Effector memory CD4-positive, alpha-beta T cell (primary cell): ENCODE results near the gene MS4A2.
"Not testable (repeated sequence)": the region's sequence is repeated elsewhere in the genome, so short reads cannot be mapped to it uniquely, and the experiment has no call there.

Experiments used
- DNase-seq, 3 donors: peaks; one replicate each; pipeline ENCODE4 v3.0.0-alpha.2; 2020
- H3K27ac ChIP-seq: 2 replicates; pipeline ENCODE4 v1.7.0; 2013; ENCODE audit warnings: mild to moderate bottlenecking, low read length, moderate library complexity; ENCODE audit not compliant: insufficient read depth, poor library complexity, severe bottlenecking
- H3K27me3 ChIP-seq: replicated peaks from 2 replicates; pipeline ENCODE4 v1.7.0; 2013; ENCODE audit warnings: mild to moderate bottlenecking, low read length; ENCODE audit not compliant: insufficient read depth, control insufficient read depth, poor library complexity, severe bottlenecking
- H3K36me3 ChIP-seq: 2 replicates; pipeline ENCODE4 v1.7.0; 2013; ENCODE audit warnings: mild to moderate bottlenecking, low read length, moderate library complexity; ENCODE audit not compliant: control insufficient read depth, insufficient read depth
- H3K4me1 ChIP-seq: 2 replicates; pipeline ENCODE4 v1.7.0; 2013; ENCODE audit warnings: low read length, mild to moderate bottlenecking; ENCODE audit not compliant: control insufficient read depth, insufficient read depth, poor library complexity, severe bottlenecking
- H3K4me3 ChIP-seq: 2 replicates; pipeline ENCODE4 v1.7.0; 2013; ENCODE audit warnings: low read length, low read depth, mild to moderate bottlenecking; ENCODE audit not compliant: insufficient read depth, poor library complexity, severe bottlenecking
- H3K9me3 ChIP-seq: 2 replicates; pipeline ENCODE4 v1.7.0; 2013; ENCODE audit warnings: mild to moderate bottlenecking, low read length, moderate library complexity; ENCODE audit not compliant: control insufficient read depth

The MS4A2 gene

DNA sequence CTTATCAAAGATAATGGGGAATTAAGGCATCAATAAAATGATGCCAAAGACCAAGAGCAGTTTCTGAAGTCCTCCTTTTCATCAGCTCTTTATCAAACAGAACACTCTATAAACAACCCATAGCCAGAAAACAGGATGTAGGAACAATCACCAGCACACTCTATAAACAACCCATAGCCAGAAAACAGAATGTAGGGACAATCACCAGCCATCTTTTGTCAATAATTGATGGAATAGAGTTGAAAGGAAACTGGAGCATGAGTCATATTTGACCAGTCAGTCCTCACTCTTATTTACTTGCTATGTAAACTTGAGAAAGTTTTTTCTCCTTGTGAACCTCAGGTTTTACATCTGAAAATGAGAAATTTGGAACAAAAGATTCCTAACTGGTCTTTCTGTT is 10.0 kb downstream of the MS4A2 start:
- no peak for DNase-seq
- Histone ChIP-seq H3K9me3 (no peaks in the 10 kb centered on the region), H3K36me3 (no peaks in the 10 kb centered on the region), H3K4me3 (no peak overlapping the region), H3K27me3 (no peaks in the 10 kb centered on the region), H3K27ac (no peak overlapping the region), H3K4me1 (no peaks in the 10 kb centered on the region)

DNA sequence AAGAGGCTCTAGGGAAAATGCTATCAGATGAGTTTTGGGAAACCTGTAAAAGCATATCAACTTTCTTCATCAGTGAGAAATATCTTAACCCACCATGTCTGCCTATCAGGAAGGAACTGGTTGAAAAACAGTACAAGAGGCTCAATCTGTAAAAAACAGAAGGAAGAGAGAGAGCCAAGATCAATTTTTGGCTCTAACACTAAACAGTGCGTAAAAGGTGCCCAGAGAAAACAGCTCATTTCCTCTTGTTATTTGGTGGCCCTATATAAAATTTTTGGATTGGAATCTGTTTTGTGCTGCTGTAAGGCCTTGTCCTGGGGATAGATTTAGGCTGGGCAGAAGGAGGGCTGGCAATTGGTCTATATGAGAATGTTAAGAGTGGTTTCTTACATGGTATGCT is 12.1 kb downstream of the MS4A2 start:
- Histone ChIP-seq H3K4me1 (no peaks in the 10 kb centered on the region), H3K9me3 (no peaks in the 10 kb centered on the region), H3K4me3 (no peak overlapping the region), H3K27me3 (no peaks in the 10 kb centered on the region), H3K36me3 (no peaks in the 10 kb centered on the region), H3K27ac (no peak overlapping the region)
- no peak for DNase-seq

GRCh38 chr11:60101368-60101767 is 12.9 kb downstream of the MS4A2 start:
- H3K27me3 ChIP-seq, DNase-seq, H3K4me3 ChIP-seq, H3K4me1 ChIP-seq, H3K36me3 ChIP-seq, H3K9me3 ChIP-seq, H3K27ac ChIP-seq: not testable (repeated sequence)

- H3K9me3 ChIP-seq, H3K4me3 ChIP-seq, H3K36me3 ChIP-seq, H3K27ac ChIP-seq, H3K27me3 ChIP-seq, H3K4me1 ChIP-seq, DNase-seq: not testable (repeated sequence)
Measured at GRCh38 chr11:60104471-60105115, 16.1 kb downstream of the MS4A2 start.

- not testable (repeated sequence) for DNase-seq, H3K4me1 ChIP-seq, H3K27me3 ChIP-seq, H3K9me3 ChIP-seq, H3K27ac ChIP-seq, H3K36me3 ChIP-seq, H3K4me3 ChIP-seq
Measured at GRCh38 chr11:60108631-60109030, 20.2 kb downstream of the MS4A2 start.

DNA sequence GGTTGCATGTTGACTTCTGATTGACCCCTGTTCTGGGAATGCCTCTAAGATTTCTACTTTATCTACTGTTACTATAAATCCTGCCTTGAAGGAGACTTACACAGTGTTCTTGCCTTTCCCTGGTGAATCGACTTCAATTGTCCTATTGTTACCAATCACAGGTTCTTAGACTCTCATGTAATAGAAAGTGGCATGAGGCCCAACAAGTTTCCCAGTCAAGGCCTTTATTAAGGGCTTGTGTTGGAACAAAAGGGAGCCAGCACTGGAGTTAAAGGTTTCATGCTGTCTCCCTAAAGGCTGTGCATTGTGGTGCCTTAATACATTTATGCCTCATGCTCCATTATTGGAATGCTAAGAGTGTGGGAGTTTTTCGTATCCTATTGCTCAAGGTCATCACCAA is 23.3 kb downstream of the MS4A2 start:
- Histone ChIP-seq H3K27me3 (no peaks in the 10 kb centered on the region), H3K4me1 (no peaks in the 10 kb centered on the region), H3K9me3 (no peaks in the 10 kb centered on the region)

GRCh38 chr11:60116996-60117790 is 28.7 kb downstream of the MS4A2 start:
- no peak for DNase-seq
- Histone ChIP-seq H3K27ac (no peak overlapping the region), H3K36me3 (no peaks in the 10 kb centered on the region), H3K9me3 (no peaks in the 10 kb centered on the region), H3K27me3 (no peaks in the 10 kb centered on the region), H3K4me3 (no peak overlapping the region), H3K4me1 (no peaks in the 10 kb centered on the region)

More for the DNA sequence above, 23.3 kb downstream of the MS4A2 start:
- Histone ChIP-seq H3K4me3 (no peak overlapping the region), H3K36me3 (no peaks in the 10 kb centered on the region), H3K27ac (no peak overlapping the region)
- no peak for DNase-seq

GRCh38 chr11:60118338-60118737 is 29.9 kb downstream of the MS4A2 start:
- H3K4me3 ChIP-seq, result no peak overlapping the region
- no peaks in the 10 kb centered on the region for H3K4me1 ChIP-seq
- H3K27me3 ChIP-seq, result no peaks in the 10 kb centered on the region
- H3K27ac ChIP-seq, result no peak overlapping the region
- DNase-seq, result no peak
- H3K9me3 ChIP-seq, result no peaks in the 10 kb centered on the region
- H3K36me3 ChIP-seq, result no peaks in the 10 kb centered on the region

GRCh38 chr11:60119710-60120109 is 31.2 kb downstream of the MS4A2 start:
- H3K27ac ChIP-seq, result no peak overlapping the region

GRCh38 chr11:60121264-60121663 is 32.8 kb downstream of the MS4A2 start:
- Histone ChIP-seq H3K4me3 (no peak overlapping the region), H3K9me3 (no peaks in the 10 kb centered on the region), H3K27ac (no peak overlapping the region), H3K36me3 (no peaks in the 10 kb centered on the region), H3K4me1 (no peaks in the 10 kb centered on the region), H3K27me3 (no peaks in the 10 kb centered on the region)
- DNase-seq, result no peak

More at GRCh38 chr11:60119710-60120109, 31.2 kb downstream of the MS4A2 start:
- Histone ChIP-seq H3K4me3 (no peak overlapping the region), H3K9me3 (no peaks in the 10 kb centered on the region), H3K27me3 (no peaks in the 10 kb centered on the region), H3K4me1 (no peaks in the 10 kb centered on the region), H3K36me3 (no peaks in the 10 kb centered on the region)
- no peak for DNase-seq
